ENCODE measurements around the gene GNPNAT1.
"Not testable (repeated sequence)": the region's sequence is repeated elsewhere in the genome, so short reads cannot be mapped to it uniquely, and the experiment has no call there.

GRCh38 chr14:52727509-52727908 is 63.9 kb downstream of the GNPNAT1 start:
- TF ChIP-seq EZH2 (IDR thresholded peaks at IDR 0.05; ENCODE audit: borderline replicate concordance, low read depth, low read length, severe bottlenecking); CTCF (IDR thresholded peaks at IDR 0.05; ENCODE audit: extremely low read depth in 1 of 2, insufficient read depth in 1 of 2, low read depth in 1 of 2, low read length in 2 of 2); POLR2A (IDR thresholded peaks at IDR 0.05; ENCODE audit: low read depth, low read length); MAX (IDR thresholded peaks at IDR 0.05; ENCODE audit: insufficient read depth, insufficient read length); POLR2AphosphoS5 (IDR thresholded peaks at IDR 0.05; ENCODE audit: insufficient read depth, low read depth, low read length); MYC (IDR thresholded peaks at IDR 0.05; ENCODE audit: low read depth, low read length); FOS (IDR thresholded peaks at IDR 0.05; ENCODE audit: borderline replicate concordance, insufficient read depth, low read length); JUN (IDR thresholded peaks at IDR 0.05; ENCODE audit: borderline replicate concordance, insufficient read depth, insufficient read length, low read depth): not testable (repeated sequence)
